Bone marrow (tissue), 2 donors: ENCODE data around the gene CCL15.
A peak's percentile ranks its signal among the peaks of the same experiment; 100 is the strongest.

Experiments
- DNase-seq, 2 donors: peaks; one replicate each; lab custom pipeline; 2025; lab: John Stamatoyannopoulos, UW

Gene CCL15

GRCh38 chr17:35991075-35991474 lies 10.3 kb downstream of the CCL15 start:
- no peak for DNase-seq

DNA sequence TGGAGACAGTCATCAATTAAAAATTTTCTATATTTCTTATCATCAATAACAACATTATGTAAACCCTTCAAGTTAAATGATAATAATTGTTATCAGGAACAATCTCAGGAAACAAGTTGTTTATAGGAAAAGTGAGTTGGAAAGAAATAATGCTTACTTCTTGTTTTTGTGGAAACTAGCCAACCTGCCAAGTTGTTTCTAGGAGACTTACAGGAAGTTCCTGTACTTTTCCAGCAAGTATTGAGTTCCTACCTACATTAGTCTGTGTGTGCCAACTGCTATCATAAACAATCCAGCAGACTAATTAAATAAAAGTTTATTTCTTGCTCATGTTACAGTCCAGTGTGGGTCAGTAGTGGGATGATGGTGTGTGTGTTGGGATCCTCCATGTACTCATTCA lies 13.2 kb downstream of the CCL15 start:
- no peak for DNase-seq

DNA sequence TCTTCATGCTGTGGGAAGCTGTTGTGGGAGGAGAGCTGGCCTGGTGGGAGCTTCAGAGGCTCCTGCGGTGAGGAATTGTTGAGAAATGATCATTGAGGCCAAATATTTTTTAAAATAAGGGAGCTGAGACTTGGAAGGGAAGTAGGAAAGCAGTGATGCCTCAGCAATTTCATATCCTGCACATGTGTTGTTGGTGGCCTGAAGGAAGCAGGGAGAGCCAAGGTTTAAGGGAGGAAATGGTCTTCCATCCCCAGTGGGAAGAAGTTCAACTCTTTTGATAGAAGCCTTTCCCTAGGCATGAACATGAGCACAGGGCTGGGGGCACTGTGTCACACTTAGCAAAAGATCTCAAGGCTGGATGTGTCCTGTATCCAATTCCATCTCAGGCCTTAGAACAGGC lies 14.7 kb downstream of the CCL15 start, which contains the start of gene CCL14:
TSS of gene CCL14 (minus strand) at position 87 of the 400 bp plus-strand sequence. CDS start at position 7, 80 bp downstream.
- DNase-seq: no peak

GRCh38 chr17:35984140-35984539 lies 17.2 kb downstream of the CCL15 start:
- DNase-seq: no peak

DNA sequence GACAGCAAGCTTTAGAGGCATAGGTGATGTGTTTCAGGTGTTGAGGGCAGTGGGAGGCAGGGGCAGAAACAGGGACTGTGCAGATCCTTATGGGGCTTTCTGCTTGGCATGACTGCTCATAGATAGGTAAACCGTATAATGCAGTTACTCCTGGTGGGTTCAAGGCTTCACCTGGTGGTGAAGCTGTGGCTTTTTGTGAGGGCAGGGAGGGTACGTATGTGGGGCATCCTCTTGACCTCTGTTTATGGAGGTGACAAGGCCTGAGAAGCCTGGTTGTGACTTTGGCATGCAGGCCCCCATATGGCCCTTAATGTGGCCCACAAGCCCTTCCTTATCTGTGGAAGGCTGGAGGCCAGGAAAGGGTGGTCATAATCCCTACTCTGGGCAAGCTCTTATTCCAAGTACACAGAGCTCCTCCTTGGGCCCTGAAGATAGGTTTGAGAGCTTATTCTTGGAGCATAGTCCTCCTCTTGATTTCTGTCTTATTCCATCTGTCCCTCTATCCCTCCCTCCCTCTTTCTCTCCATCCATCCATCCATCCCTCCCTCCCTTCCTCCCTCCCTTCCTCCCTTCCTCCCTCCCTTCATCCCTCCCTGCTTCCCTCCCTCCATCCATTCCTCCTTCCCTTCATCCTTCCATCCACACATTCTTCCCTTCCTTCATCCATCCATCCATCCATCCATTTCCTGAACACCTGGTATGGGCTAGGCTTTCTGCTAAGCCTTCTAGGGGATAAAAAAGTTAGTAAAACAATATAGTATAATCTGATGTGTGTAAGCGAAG lies 18.8 kb downstream of the CCL15 start:
- no peak for DNase-seq

DNA sequence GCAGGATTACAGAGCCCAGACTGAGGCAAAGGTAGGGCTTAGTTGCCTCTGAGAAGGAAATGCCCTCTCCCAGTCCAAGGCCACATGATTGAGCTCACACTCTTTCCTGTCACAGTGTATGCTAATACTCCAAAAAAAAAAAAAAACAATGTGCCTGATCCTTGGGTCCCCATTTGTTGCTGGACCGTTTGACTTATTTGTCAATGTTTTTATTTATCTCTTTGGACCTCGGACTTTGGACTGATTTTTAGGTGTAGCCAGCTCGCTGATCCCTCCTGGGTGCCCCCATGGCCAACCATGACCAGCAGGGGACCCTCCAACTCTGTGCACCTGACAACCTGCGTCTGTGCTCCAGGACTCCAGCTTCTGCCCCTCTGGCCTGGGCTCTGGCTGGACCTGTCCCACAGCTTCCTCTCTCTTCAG lies 19.4 kb downstream of the CCL15 start:
- DNase-seq: no peak

GRCh38 chr17:35981246-35981645 lies 20.1 kb downstream of the CCL15 start, which contains the start of gene CCL16:
TSS of gene CCL16 (minus strand) at chr17:35981497. CDS start at chr17:35981420, 77 bp downstream.
- DNase-seq: no peak

DNA sequence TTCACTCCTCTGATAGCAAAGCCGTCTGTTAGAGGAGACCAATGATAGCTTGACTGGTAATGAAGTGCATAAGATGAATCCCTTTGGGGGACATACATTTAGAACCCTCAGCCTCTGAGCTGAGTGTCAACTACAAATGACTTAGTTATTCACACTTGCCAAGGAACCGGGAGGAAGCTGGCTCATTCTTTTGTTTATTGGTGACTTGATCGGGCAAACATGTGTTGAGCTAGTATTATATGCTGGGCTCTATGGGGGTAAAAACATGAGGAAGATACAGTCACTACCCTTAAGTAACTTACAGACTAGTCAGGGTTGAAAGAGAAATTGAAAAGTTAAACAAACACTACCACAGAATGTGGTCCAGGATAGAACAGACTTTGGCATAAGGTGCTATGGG lies 23.0 kb downstream of the CCL15 start:
- no peak for DNase-seq

DNA sequence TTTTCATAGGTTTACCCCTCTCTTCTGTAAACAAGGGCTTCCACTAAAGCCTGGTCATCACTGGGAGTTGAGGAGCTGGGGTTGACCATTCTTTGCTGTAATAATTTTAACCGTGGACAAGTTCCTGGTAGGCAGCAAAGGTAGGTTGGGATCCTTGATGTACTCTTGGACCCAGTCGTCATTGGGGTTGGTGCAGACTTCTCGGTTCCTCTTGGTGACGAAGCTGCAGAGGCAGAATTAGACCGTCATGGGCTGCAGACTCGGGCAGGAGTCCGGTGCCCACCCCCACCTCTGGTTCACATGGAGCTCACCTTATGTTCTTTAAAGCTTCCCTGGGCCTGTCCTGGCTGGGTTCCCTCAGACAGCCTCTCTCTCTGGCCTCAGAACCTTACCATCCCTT lies 23.8 kb downstream of the CCL15 start:
- no peak for DNase-seq

DNA sequence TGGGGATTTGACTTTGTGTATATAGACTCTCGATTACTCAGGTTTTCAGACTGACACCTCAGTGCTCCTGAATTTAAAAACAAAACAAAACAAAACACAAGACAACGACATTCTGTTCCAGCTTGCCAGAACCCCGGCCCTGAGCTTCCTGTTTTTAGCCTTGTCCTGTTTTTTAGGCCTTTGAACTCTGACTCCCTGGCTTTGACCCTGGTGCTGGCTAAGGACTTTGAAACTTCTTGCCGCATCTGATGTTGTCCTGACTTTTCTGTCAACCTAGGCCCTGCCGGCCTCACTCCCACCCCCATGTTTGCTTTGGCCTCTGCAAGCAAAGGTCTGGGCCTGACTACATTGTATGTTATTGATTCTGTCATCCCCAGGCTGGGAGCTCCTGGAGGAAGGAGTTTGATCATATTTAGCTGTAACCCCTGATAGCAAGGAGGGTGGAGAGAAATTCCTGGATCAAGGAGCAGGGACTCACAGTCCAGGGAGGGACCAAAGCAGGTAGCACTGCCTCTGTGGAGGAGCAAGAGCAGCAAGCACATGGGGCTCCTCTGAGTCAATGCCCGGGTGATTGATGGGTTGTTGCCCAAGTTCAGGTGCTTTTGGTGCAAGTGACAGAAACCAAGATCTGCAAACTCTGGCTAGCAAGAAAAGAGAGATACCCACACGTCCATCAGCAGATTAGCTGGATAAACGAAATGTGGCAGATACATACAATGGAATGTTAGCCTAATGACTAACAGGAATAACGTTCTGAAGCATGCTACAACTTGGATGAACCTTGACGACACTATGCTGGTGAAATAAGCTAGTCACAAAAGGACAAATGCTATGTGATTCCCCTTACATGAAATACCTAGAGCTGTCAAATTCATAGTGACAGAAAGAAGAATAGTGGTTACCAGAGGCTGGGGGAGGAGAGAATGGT lies 27.8 kb downstream of the CCL15 start:
- no peak for DNase-seq

DNA sequence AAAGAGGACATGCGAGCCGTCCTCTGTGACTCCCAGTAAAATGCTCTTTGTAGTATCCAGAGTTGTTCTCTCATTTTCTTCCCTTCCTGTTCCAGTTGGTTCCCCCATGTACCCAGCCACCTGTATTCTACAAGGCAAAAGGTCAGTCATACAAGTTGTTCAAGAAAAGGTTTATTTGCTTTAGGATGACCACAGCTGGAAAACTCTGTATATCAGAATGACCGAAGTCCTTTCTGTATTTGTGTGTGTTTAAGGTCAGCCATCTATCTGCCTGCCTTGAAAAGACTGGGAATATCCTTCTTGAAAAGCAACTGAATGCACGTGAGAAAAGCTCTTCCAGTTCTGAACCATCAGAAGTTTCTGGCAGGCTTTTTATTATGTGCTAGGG lies 28.4 kb downstream of the CCL15 start:
- no peak for DNase-seq

DNA sequence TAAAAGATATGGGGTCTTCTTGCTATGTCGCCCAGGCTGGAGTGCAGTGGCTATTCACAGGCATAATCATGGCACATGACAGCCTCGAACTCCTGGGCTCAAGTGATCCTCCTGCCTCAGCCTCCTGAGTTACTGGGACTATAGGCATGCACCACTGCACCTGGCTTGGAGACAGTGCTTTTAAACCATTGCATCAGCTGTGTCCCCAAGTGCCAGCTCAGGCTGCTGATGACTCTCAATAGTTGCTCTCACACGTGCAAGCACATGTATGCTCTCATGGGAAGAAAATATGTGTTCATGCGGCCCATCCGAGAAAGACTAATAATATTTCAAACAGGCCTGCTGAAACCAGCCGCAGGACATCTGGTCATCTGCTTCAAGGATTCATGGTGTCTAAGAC lies 28.8 kb downstream of the CCL15 start:
- DNase-seq: no peak

DNA sequence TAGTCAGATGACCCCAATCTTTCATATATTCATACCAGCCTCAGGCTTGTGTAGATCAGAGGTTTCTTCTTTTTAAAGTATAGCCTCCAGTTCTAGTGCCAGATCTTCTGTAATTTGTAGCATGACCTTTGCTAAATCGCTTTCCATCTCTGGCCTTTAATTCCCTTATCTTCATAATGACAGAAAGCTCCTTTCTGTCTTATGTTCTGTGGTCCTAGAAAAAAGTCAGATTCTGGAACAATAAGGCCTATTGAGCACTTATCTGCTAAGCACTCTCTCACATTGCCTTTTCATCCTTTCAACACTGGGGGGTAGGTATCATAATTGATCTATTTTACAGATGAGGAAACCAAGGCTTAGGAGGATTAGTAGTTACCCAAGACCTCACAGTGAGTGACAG lies 29.3 kb downstream of the CCL15 start:
- DNase-seq: no peak

- DNase-seq: peak; percentile 37 to 55
Observed at GRCh38 chr17:35969558-35970380, 31.6 kb downstream of the CCL15 start.

DNA sequence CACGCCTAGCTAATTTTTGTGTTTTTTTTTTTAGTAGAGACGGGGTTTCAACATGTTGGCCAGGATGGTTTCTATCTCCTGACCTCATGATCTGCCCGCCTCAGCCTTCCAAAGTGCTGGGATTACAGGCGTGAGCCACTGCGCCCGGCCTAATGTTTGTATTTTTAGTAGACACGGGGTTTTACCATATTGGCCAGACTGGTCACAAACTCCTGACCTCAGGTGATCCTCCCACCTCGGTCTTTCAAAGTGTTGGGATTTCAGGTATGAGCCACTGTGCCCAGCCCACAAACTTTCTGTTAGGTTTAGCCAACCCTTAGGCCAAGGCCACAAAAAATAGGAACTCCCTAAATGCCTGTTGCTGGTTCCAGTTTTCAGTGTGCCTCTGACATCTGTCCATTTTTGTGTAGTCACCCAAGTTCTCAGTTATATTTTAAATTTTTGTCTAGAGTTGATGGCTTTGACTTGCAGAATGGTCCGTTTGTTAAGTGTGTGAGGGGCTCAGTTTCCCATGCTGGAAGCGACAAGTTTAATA lies 32.8 kb downstream of the CCL15 start:
- DNase-seq: no peak

DNA sequence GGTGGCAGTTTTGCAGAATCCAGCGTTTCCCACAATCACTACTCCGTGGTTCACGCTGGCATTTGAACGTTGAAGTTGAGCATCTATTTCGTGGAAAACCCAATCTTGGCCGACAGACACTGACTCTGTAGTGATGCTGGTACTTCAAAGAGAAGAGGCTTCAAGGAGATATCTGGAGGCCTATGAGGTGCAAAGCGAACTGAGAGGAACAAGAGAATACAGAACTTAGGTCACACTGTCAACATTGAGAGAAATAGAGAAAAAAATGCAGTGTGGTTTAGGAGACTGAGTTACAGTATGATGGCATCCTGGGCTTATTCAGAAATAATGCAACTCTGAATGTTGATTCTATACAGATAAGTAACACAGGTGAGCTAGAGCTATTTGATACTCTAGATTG lies 36.1 kb downstream of the CCL15 start:
- DNase-seq: no peak

GRCh38 chr17:35963663-35964062 lies 37.7 kb downstream of the CCL15 start:
- DNase-seq: no peak

- no peak for DNase-seq
Observed at GRCh38 chr17:35953720-35954119, 47.6 kb downstream of the CCL15 start.

- DNase-seq: no peak
Observed at GRCh38 chr17:35949401-35949800, 52.0 kb downstream of the CCL15 start.

DNA sequence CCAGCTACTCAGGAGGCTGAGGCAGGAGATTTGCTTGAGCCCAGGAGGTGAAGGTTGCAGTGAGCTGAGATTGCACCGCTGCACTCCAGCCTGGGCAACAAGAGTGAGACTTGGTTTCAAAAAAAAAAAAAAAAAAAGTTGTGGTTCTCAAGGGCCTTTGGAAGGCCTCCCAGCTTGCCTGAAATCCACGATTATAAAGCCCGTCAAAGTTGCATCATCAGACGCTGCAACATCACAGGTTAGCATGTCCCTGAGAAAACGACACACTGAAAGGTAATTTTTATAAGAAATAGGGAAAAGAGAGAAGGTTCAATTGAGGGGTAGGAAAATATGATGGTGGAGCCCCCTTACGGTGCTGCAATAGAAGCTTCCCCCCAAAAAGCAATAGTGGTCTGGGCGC lies 53.3 kb downstream of the CCL15 start:
- DNase-seq: no peak
